Fibroblast of skin of right biceps (primary cell): ENCODE measurements around the gene MCM5.
"Not testable (repeated sequence)": the region's sequence is repeated elsewhere in the genome, so short reads cannot be mapped to it uniquely, and the experiment has no call there.

Source experiments
- DNase-seq: peaks from one replicate; pipeline ENCODE4 v3.0.0-alpha.2; 2013

MCM5 gene

GRCh38 chr22:35434061-35434710 lies 34.2 kb downstream of the MCM5 start:
- DNase-seq, result peak; percentile 20

- DNase-seq, result no peak
Observed at GRCh38 chr22:35435201-35435740, 35.3 kb downstream of the MCM5 start.

GRCh38 chr22:35436421-35436820 lies 36.5 kb downstream of the MCM5 start:
- no peak for DNase-seq

GRCh38 chr22:35437049-35437448 lies 37.1 kb downstream of the MCM5 start:
- no peak for DNase-seq

GRCh38 chr22:35438673-35439364 lies 38.9 kb downstream of the MCM5 start:
- DNase-seq, result not testable (repeated sequence)

- DNase-seq, result no peak
Observed at GRCh38 chr22:35439365-35439717, 39.4 kb downstream of the MCM5 start.

- DNase-seq, result no peak
Observed at GRCh38 chr22:35440129-35440528, 40.2 kb downstream of the MCM5 start.

GRCh38 chr22:35441489-35442100 lies 41.7 kb downstream of the MCM5 start:
- no peak for DNase-seq

- DNase-seq, result no peak
Observed at GRCh38 chr22:35442471-35442870, 42.5 kb downstream of the MCM5 start.

GRCh38 chr22:35443338-35443737 lies 43.4 kb downstream of the MCM5 start:
- no peak for DNase-seq

- no peak for DNase-seq
Observed at GRCh38 chr22:35443790-35444684, 44.1 kb downstream of the MCM5 start.

GRCh38 chr22:35444685-35445399 lies 44.9 kb downstream of the MCM5 start:
- DNase-seq, result no peak

- DNase-seq, result no peak
Observed at GRCh38 chr22:35445933-35446332, 46.0 kb downstream of the MCM5 start.

GRCh38 chr22:35446365-35446764 lies 46.4 kb downstream of the MCM5 start:
- peak; percentile 83 for DNase-seq

GRCh38 chr22:35448523-35448922 lies 48.6 kb downstream of the MCM5 start:
- DNase-seq, result no peak

- DNase-seq, result no peak
Observed at GRCh38 chr22:35449829-35450689, 50.1 kb downstream of the MCM5 start.

GRCh38 chr22:35450824-35451569 lies 51.1 kb downstream of the MCM5 start:
- DNase-seq, result no peak

GRCh38 chr22:35451592-35451991 lies 51.7 kb downstream of the MCM5 start:
- no peak for DNase-seq

GRCh38 chr22:35452351-35452781 lies 52.4 kb downstream of the MCM5 start:
- DNase-seq, result no peak
